Lower lobe of right lung (tissue), 2 donors: ENCODE results near the gene PEPD. TPM values are rescaled to one million over a fixed set of nuclear protein-coding genes. Genes with fewer than 3 reads are reported as not detected.

Experiments used
- ATAC-seq, 2 donors: fragments of 200-7000 bp; cut with Tn5 transposase; one replicate each; pipeline ENCODE4 v1.9.1; 2020 to 2022; ENCODE audit warnings: mild to moderate bottlenecking in 2 of 2, moderate library complexity in 2 of 2
- DNase-seq: peaks from one replicate; pipeline ENCODE4 v3.0.0-alpha.2; 2020
- H3K27ac ChIP-seq: fragments of 200-600 bp; one replicate; pipeline ENCODE4 v1.8.0; 2022
- H3K27me3 ChIP-seq: fragments of 200-600 bp; one replicate; pipeline ENCODE4 v1.8.0; 2022; ENCODE audit warnings: low read depth
- H3K36me3 ChIP-seq: fragments of 200-600 bp; one replicate; pipeline ENCODE4 v1.8.0; 2022; ENCODE audit warnings: mild to moderate bottlenecking
- H3K4me1 ChIP-seq: fragments of 200-600 bp; one replicate; pipeline ENCODE4 v1.8.0; 2022
- H3K4me3 ChIP-seq: fragments of 200-600 bp; one replicate; pipeline ENCODE4 v1.8.0; 2022; ENCODE audit warnings: mild to moderate bottlenecking
- H3K9me3 ChIP-seq: fragments of 200-600 bp; one replicate; pipeline ENCODE4 v1.8.0; 2022
- CTCF ChIP-seq: fragments of 200-600 bp; IDR thresholded peaks from one replicate; pipeline ENCODE4 v1.8.0; 2022; ENCODE audit warnings: antibody characterized with exemption, mild to moderate bottlenecking
- intact Hi-C: fragments of 100-400 bp; cut with DNase I; formaldehyde crosslinking; loops from one replicate; pipeline ENCODE4 v1.11.0; 2022
- total RNA-seq: library from RNA; stranded (reverse); fragmentation: NEBNext Ultra II Directional; extraction: Animal tissue kit (Norgen Biotek cat#: 25700); gene quantifications from one replicate; pipeline ENCODE4 v1.2.1, GENCODE V29; 2021
- donor health status: DM: no; HTN: yes; CAD: no; lungs with severe emphysema.

The PEPD gene
- total RNA-seq, 1 donor from 2014 or later, result 94.0 TPM

GRCh38 chr19:33432446-33433170 lies 89.0 kb downstream of the PEPD start:
- H3K27me3 ChIP-seq, result no peaks in the 10 kb centered on the region
- no peak overlapping the region for H3K4me3 ChIP-seq
- no peak for ATAC-seq
- intact Hi-C loops, result loop anchor here (10.0 kb wide), 1 partner anchor 342 kb away; no protein-coding TSS in a partner anchor
- no peak for TF ChIP-seq CTCF
- DNase-seq, result peak; percentile 38
- no peaks in the 10 kb centered on the region for H3K4me1 ChIP-seq
- H3K27ac ChIP-seq, result no peak overlapping the region
- no peaks in the 10 kb centered on the region for H3K36me3 ChIP-seq
- H3K9me3 ChIP-seq, result no peaks in the 10 kb centered on the region

GRCh38 chr19:33432015-33432414 lies 89.6 kb downstream of the PEPD start:
- DNase-seq (peak; percentile 19), ATAC-seq (no peak)
- Histone ChIP-seq H3K27me3 (no peaks in the 10 kb centered on the region), H3K27ac (no peak overlapping the region), H3K36me3 (no peaks in the 10 kb centered on the region), H3K4me3 (no peak overlapping the region), H3K9me3 (no peaks in the 10 kb centered on the region), H3K4me1 (no peaks in the 10 kb centered on the region)
- TF ChIP-seq CTCF, result no peak
- intact Hi-C loops, result loop anchor here (10.0 kb wide), 1 partner anchor 343 kb away; no protein-coding TSS in a partner anchor

GRCh38 chr19:33430674-33431277 lies 90.8 kb downstream of the PEPD start:
- H3K4me3 ChIP-seq, result no peak overlapping the region
- DNase-seq, result peak; percentile 68
- H3K27me3 ChIP-seq, result no peaks in the 10 kb centered on the region
- no peaks in the 10 kb centered on the region for H3K9me3 ChIP-seq
- peak; percentile 80 for TF ChIP-seq CTCF
- peak; percentile 75 to 77 for ATAC-seq
- intact Hi-C loops, result loop anchor here (10.0 kb wide), 1 partner anchor 344 kb away; no protein-coding TSS in a partner anchor
- no peaks in the 10 kb centered on the region for H3K4me1 ChIP-seq
- H3K36me3 ChIP-seq, result no peaks in the 10 kb centered on the region
- H3K27ac ChIP-seq, result no peak overlapping the region

- Histone ChIP-seq H3K4me1 (no peaks in the 10 kb centered on the region), H3K27ac (no peak overlapping the region), H3K9me3 (no peaks in the 10 kb centered on the region), H3K27me3 (no peaks in the 10 kb centered on the region), H3K4me3 (no peak overlapping the region), H3K36me3 (no peaks in the 10 kb centered on the region)
- no peak for ATAC-seq
- intact Hi-C loops, result loop anchor here (10.0 kb wide), 1 partner anchor 345 kb away; no protein-coding TSS in a partner anchor
- TF ChIP-seq CTCF, result no peak
- DNase-seq, result peak; percentile 24
Measured at GRCh38 chr19:33429891-33430673, 91.5 kb downstream of the PEPD start.

GRCh38 chr19:33428627-33429125 lies 92.9 kb downstream of the PEPD start:
- no peaks in the 10 kb centered on the region for H3K27me3 ChIP-seq
- no peak overlapping the region for H3K27ac ChIP-seq
- H3K36me3 ChIP-seq, result no peaks in the 10 kb centered on the region
- no peaks in the 10 kb centered on the region for H3K4me1 ChIP-seq
- peak; percentile 14 for DNase-seq
- intact Hi-C loops, result no loop called here
- TF ChIP-seq CTCF, result no peak
- H3K4me3 ChIP-seq, result no peak overlapping the region
- no peaks in the 10 kb centered on the region for H3K9me3 ChIP-seq
- no peak for ATAC-seq
